SKM-1 (cell line): ENCODE data around the gene NFIL3.

Experiments
- DNase-seq: peaks from one replicate; lab custom pipeline; 2025; ENCODE audit not compliant: unreplicated experiment; lab: John Stamatoyannopoulos, UW

Gene NFIL3

GRCh38 chr9:91422758-91423711, 597 bp downstream of the NFIL3 start:
- no peak for DNase-seq

- no peak for DNase-seq
Measured at GRCh38 chr9:91421971-91422757, 1.5 kb downstream of the NFIL3 start.

GRCh38 chr9:91421128-91421765, 2.4 kb downstream of the NFIL3 start:
- no peak for DNase-seq

- no peak for DNase-seq
Measured at GRCh38 chr9:91420501-91421127, 3.0 kb downstream of the NFIL3 start.

- DNase-seq, result peak; percentile 79
Measured at GRCh38 chr9:91419222-91420191, 4.1 kb downstream of the NFIL3 start.

GRCh38 chr9:91418215-91418610, 5.4 kb downstream of the NFIL3 start:
- no peak for DNase-seq

GRCh38 chr9:91417602-91418214, 5.9 kb downstream of the NFIL3 start:
- DNase-seq, result no peak

GRCh38 chr9:91416096-91416712, 7.4 kb downstream of the NFIL3 start:
- DNase-seq, result no peak

- no peak for DNase-seq
Measured at GRCh38 chr9:91415290-91415689, 8.3 kb downstream of the NFIL3 start.

GRCh38 chr9:91412941-91413340, 10.7 kb downstream of the NFIL3 start:
- no peak for DNase-seq

- DNase-seq, result peak; percentile 48
Measured at GRCh38 chr9:91411096-91411771, 12.4 kb downstream of the NFIL3 start.

- DNase-seq, result no peak
Measured at GRCh38 chr9:91410161-91410560, 13.5 kb downstream of the NFIL3 start.

GRCh38 chr9:91408475-91408874, 15.2 kb downstream of the NFIL3 start:
- DNase-seq, result no peak

GRCh38 chr9:91407580-91408318, 15.9 kb downstream of the NFIL3 start:
- no peak for DNase-seq

GRCh38 chr9:91405343-91406077, 18.1 kb downstream of the NFIL3 start:
- no peak for DNase-seq

- DNase-seq, result no peak
Measured at GRCh38 chr9:91403665-91404543, 19.7 kb downstream of the NFIL3 start.
